Activated CD4-positive, CD25-positive, alpha-beta regulatory T cell treated with anti-CD3 and anti-CD28 coated beads, Interleukin-2, amount 50 U/mL, for 72 hours (primary cell): ENCODE results near the gene SLA2.
"Not testable (repeated sequence)": the region's sequence is repeated elsewhere in the genome, so short reads cannot be mapped to it uniquely, and the experiment has no call there.

Source experiments
- DNase-seq: peaks from one replicate; pipeline ENCODE4 v3.0.0; 2021

SLA2 gene

GRCh38 chr20:36645998-36646397 lies at the start of gene SLA2:
Gene SLA2, minus strand, starts transcription at chr20:36646196. Its CDS starts 4,861 bp downstream, at chr20:36641335.
- peak; percentile 54 for DNase-seq

- DNase-seq, result not testable (repeated sequence)
Measured at GRCh38 chr20:36695467-36695866, 49.5 kb upstream of the SLA2 start.

- no peak for DNase-seq
Measured at GRCh38 chr20:36688630-36689029, 42.6 kb upstream of the SLA2 start.

GRCh38 chr20:36687850-36688249 lies 41.9 kb upstream of the SLA2 start:
- DNase-seq, result no peak

GRCh38 chr20:36686944-36687343 lies 40.9 kb upstream of the SLA2 start:
- no peak for DNase-seq

- no peak for DNase-seq
Measured at GRCh38 chr20:36686504-36686903, 40.5 kb upstream of the SLA2 start.

GRCh38 chr20:36684747-36685146 lies 38.8 kb upstream of the SLA2 start:
- DNase-seq, result no peak

- DNase-seq, result no peak
Measured at GRCh38 chr20:36682311-36682710, 36.3 kb upstream of the SLA2 start.

GRCh38 chr20:36677422-36677771 lies 31.4 kb upstream of the SLA2 start:
- DNase-seq, result no peak

- DNase-seq, result no peak
Measured at GRCh38 chr20:36676701-36677421, 30.9 kb upstream of the SLA2 start.

GRCh38 chr20:36675545-36675944 lies 29.5 kb upstream of the SLA2 start:
- DNase-seq, result not testable (repeated sequence)

- no peak for DNase-seq
Measured at GRCh38 chr20:36672991-36673390, 27.0 kb upstream of the SLA2 start.

- DNase-seq, result no peak
Measured at GRCh38 chr20:36670665-36671357, 24.8 kb upstream of the SLA2 start.

GRCh38 chr20:36666181-36666740 lies 20.3 kb upstream of the SLA2 start:
- no peak for DNase-seq

- no peak for DNase-seq
Measured at GRCh38 chr20:36663031-36663430, 17.0 kb upstream of the SLA2 start.

- no peak for DNase-seq
Measured at GRCh38 chr20:36658300-36658699, 12.3 kb upstream of the SLA2 start.

GRCh38 chr20:36656733-36657132 lies 10.7 kb upstream of the SLA2 start:
- DNase-seq, result no peak

- no peak for DNase-seq
Measured at GRCh38 chr20:36655004-36655403, 9.0 kb upstream of the SLA2 start.

- no peak for DNase-seq
Measured at GRCh38 chr20:36654506-36654905, 8.5 kb upstream of the SLA2 start.

GRCh38 chr20:36653456-36653855 lies 7.5 kb upstream of the SLA2 start:
- no peak for DNase-seq

- DNase-seq, result no peak
Measured at GRCh38 chr20:36647196-36648121, 1.5 kb upstream of the SLA2 start.

- no peak for DNase-seq
Measured at GRCh38 chr20:36646678-36647077, 682 bp upstream of the SLA2 start.

GRCh38 chr20:36645353-36645752 lies 643 bp downstream of the SLA2 start:
- no peak for DNase-seq
